ENCODE results near the gene PTPN1.

DNA sequence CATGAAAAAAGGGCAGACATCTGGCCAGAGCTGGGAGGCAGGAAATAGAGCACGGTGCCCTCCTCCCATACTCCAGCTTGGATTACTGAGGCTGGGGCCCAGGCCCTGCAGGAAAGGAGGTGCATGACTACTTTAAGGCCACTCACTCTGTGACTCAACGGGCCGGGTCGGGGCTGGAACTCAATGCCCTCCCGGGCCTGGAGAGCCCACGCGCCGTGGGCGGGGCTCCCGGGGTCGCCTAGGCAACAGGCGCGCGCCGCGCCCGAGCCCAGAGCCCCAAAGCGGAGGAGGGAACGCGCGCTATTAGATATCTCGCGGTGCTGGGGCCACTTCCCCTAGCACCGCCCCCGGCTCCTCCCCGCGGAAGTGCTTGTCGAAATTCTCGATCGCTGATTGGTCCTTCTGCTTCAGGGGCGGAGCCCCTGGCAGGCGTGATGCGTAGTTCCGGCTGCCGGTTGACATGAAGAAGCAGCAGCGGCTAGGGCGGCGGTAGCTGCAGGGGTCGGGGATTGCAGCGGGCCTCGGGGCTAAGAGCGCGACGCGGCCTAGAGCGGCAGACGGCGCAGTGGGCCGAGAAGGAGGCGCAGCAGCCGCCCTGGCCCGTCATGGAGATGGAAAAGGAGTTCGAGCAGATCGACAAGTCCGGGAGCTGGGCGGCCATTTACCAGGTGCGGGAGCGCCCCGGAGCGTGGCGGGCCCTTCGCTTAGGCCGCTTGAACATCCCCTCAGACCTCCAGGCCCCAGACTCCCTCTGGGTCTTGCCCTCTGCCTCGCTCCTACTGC lies at the start of gene PTPN1:
- TF ChIP-seq, protein P1, sequence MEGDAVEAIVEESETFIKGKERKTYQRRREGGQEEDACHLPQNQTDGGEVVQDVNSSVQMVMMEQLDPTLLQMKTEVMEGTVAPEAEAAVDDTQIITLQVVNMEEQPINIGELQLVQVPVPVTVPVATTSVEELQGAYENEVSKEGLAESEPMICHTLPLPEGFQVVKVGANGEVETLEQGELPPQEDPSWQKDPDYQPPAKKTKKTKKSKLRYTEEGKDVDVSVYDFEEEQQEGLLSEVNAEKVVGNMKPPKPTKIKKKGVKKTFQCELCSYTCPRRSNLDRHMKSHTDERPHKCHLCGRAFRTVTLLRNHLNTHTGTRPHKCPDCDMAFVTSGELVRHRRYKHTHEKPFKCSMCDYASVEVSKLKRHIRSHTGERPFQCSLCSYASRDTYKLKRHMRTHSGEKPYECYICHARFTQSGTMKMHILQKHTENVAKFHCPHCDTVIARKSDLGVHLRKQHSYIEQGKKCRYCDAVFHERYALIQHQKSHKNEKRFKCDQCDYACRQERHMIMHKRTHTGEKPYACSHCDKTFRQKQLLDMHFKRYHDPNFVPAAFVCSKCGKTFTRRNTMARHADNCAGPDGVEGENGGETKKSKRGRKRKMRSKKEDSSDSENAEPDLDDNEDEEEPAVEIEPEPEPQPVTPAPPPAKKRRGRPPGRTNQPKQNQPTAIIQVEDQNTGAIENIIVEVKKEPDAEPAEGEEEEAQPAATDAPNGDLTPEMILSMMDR (conservative IDR thresholded peaks at IDR 0.05; ENCODE audit: low read length) = no peak
- no peak for TF ChIP-seq EZH2phosphoT487 (IDR thresholded peaks at IDR 0.05; ENCODE audit: borderline replicate concordance, low read depth, low read length)
